HG03565 (cell line): ENCODE data around the gene CTNND2.

Source experiments
- ATAC-seq: cut with Tn5 transposase; IDR thresholded peaks from one replicate; pipeline ENCODE4 v1.9.1; 2021; ENCODE audit warnings: mild to moderate bottlenecking, moderate library complexity; ENCODE audit not compliant: unreplicated experiment

Gene CTNND2

DNA sequence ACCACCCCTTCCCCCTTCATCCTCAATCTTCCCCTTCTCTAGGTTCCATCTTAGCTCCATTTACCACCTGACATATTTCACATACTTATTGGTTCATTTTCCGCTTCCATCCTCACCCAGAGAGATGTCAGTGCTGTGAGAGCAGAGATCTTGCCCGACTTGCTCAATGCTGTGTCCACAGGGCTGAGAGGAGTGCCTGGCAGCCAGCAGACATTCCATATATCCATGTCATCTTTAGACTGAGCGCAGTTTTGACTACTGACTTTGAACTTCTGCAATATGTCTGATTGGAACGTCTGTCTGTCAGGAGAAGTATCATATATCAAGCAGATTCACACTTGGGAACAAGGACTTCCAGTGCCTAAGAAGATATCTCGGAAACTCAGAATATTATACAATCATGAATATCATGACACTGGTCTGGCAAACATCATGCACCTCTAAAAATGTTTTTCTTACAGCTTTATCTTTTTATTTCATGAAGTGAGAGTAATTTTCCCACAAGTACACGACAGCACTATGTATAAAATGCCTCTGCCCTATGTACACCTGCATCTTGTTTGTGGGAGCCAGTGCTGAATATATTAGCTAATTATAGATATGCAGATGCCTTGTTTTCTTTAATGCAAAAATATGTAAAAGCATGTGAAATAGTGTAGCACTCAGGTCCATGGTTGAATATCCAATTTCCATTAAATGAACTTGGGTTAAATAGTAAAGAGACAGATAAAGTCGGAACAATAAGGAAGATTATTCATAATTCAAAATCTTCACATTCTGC, 689.2 kb downstream of the CTNND2 start:
- no peak for ATAC-seq

DNA sequence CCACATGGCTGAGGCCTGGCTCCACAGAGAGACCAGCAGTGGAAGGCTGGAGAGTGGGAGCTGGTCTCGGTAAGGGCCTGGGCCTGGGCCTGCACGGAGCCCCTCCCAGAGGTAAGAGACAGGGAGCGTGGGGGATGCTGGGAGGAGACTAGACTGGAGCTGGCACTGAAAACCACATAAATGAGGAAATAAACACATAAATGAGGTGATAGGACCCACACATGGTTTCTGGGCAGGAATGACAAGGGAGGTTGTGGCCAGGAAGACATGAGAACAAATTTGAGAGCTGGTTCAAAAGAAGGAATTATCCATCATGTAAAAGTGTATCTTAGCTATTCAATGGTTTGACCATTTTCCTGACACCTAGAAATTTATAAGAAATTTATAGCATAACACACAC, 691.5 kb downstream of the CTNND2 start:
- ATAC-seq: no peak

DNA sequence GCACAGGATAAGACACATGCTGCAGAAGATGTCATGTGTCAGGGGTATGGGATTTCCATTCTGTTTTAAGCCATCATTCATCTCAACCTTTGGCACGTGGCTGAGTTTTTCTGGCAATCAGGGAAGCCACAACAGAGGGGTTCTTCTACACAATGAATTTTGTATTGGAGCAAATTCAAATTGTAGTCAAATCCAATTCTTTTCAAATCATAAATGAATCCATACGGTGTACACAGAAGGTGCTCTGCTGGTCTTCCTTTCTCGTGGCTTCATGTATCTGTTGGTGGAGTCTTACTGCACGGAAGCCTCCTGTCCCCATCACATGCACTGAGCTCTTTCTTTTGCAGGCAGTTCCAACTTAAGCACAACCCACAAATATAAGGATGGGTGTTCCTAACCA, 706.5 kb downstream of the CTNND2 start:
- no peak for ATAC-seq

DNA sequence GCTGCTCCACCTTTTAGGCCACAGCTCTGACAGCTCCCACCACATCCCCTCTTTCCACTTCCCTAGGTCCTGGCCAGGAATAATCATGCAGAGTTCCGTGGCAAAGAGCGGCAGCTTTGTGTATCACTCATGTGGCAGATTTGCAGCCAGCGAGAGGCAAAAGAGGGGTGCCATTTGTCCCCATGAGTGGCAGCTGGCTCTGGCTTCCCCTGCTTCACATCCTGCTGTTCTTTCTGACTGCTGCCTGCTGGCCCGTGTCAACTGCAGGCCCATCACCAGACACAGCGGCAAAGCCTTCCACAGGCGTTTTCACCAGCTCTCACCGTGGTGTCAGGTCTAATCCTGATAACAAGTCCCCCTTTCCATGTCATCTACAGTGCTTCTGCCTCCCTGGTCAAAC, 712.6 kb downstream of the CTNND2 start:
- no peak for ATAC-seq

DNA sequence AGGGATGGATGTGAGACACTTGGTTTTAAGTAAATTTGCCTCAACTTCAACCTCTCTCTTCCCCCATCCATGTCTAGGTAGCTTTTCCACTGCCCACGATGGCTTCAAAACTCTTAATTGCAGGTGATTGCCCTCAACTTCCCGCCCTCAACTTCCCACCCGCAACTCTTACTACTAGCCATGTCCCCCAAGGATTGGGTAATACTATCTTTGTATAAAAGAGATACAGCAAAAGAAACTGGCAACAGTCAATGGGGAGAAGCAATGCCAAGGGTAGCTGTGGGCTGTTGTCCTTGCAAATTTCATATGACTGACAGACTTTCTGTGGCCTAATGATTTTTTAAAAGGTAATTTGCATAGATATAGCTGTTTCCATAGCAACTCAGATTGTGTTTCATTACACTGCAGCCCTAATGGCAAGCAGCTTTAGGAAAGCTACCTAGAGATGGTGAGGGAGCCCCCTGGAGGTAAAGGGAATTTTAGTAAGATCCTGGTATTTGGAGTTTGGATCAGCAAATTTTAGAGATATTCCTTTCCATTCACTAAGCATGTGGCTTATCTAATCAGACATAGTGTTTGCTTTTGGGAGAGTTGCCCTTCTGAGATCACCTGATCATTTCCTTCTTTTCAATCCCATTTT, 721.7 kb downstream of the CTNND2 start:
- ATAC-seq: peak; percentile 57

DNA sequence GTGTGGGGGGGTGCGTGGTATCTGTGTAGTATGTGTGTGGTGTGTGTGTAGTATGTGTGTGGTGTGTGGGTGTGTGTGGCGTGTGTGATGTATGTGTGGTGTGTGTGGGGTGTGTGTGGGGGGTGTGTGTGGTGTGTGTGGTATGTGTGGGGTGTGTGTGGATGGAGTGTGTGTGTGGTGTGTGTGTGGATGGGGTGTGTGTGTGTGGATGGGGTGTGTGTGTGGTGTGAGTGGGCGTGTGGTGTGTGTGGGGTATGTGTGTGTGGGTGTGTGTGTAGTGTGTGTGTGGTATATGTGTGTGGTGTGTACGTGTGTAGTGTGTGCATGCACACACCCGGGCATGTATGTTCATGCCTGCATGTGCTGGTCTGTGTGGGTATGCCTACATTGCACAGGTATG, 722.3 kb downstream of the CTNND2 start:
- ATAC-seq: no peak

DNA sequence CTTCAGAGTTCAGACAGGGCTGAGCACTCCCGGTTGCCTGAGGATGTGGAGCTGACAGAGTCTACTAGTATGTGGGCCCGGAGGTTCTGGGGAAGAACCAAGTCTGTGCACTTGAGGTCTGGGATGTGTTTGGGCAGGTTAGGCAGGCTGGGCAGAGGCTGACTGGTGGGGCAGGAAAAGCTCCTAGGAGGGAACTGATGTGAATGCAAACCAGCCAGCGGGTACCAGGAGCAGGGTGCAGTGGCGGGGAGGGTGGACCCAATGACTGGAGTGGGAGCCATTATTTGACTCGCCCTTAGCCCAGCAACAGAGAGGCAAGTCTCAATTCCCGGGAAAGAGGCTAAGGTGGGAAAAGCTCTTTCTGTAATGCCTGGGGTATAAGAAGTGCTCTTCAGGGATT, 723.4 kb downstream of the CTNND2 start:
- no peak for ATAC-seq

DNA sequence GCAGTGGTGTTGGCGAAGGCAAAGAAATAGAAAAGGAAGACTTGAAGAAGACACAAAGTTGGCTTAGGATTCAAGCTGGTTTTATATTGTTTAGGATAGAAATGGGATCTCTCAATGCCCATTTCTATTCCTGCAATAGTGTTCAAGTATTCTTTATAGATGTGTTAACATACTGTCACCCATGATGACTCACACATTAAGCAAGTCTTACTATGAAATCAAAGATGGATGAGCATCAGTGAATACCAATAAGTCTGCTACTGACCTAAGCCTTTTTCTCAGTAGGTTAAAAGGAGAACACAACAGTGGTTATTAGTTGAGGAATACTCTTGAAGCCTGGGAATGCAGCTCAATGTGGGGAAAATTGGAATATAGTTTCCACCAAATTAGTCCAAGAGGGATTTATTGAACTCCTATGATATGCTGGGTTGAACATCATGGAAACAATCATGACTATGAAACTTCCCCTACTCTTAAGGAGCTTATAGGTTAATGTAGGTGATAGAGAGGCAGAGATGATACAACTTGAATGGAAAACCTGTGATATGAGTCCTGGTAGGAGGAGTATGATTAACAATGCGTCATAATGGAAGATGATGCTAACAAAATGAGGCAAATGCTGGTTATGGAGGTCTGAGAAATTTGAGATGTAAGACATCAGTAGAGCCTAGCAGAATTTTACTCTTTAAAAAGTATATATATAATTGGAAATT, 726.1 kb downstream of the CTNND2 start:
- no peak for ATAC-seq

DNA sequence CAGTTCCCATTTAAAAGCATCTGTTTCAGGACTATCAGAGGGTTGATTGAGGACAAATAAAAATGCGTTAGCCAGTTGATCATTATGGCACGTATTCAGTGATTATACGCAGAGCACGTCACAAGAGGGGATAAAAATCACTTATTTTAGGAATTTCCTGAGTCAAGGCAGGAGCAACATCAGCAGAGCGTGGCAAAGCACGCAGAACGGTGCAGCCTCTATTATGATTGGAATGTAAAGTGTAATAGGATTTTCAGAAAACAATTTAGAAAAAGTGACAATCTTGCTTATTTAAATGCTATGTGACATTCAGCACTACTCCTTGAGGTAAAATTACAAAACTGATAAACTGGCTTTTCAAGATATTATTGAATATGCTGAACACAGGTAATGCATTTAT, 729.7 kb downstream of the CTNND2 start:
- ATAC-seq: no peak

DNA sequence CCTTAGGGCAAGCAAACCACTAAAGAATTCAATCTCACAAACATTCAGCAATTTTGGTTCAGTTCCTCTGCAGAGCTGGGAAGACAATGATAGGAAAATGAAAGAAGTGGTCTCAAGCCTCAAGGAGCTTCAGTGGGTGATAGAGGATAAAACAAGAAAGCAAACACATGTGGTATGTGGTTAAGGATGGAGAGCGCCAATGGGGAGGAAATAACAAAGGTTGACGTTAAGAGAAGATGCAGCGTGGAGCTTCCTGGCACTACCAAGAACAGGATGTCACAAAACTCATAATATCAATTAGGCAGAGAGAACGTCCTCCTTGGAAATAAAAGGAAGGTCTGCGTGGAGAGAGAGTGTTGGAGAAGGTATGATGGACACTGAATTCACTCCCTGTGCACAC, 731.8 kb downstream of the CTNND2 start:
- no peak for ATAC-seq

DNA sequence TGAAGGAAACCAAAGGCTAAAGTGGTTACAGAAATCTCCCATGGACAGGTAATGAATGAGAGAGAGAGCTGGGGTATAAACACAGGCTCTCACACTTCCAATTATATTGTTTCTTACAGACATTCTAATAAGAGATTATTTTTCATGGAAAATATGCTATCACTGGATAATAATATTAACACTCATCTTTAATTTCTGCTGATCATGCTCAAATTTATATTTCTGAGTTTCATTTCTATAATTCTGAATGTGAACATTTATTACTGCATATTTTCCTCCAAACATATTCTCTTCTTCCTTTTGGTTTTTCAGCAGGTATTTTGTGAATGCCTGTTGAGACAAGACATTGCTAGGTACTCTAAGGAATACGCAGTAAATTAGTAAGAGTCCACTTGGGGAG, 733.0 kb downstream of the CTNND2 start:
- no peak for ATAC-seq

DNA sequence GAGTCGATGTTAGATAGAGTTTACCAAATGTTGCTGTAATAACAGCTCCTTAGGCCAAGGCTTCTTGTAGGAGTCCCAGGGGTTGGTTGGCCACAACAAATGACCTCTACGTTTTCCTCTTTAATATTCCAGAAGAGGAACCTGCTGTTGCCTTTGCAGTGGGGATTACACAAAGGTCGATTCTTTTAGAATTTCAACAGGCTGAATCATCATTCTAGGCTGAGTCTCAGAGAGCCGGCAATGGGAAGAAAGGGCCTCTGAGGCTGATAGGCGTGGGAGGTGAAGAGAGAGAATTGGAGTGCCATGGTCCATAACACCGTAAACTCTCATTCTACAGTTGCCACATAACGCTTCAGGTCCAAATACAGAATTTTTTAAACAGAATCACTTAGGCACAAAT, 737.3 kb downstream of the CTNND2 start:
- no peak for ATAC-seq

DNA sequence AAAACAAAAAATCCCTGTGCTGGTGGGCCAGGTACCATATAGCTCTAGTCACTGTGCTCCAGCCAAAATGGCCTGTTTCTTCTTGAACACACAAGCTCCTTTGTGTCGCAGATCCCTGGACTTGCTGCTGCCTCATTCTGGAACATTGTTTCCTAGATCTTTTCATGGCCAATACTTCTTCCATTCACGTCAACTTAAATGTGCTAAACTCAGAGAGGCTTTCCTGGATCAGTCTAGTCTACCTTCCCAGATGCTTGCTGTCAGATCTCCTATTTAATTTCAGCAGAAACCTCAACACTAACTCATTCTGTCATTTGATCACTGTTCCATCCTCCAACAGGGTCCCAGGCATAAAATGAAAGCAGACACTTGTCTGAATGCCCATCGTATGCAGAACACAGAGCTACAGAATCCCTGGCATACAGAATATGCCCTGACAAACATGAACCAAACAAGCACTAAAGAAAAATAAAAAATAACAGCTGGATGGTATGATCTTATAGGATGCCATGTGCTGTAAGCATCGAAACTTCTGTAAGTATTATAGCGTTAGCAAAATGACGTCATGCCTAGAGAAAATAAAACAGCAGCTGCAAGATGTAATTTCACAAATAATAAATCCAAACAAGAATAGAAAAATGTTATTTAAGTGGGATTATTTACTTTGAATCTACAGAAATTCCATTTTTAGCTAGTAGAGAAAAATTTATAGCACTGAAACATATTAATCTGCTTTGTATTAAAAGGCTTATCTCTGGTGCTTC, 739.5 kb downstream of the CTNND2 start:
- ATAC-seq: no peak

DNA sequence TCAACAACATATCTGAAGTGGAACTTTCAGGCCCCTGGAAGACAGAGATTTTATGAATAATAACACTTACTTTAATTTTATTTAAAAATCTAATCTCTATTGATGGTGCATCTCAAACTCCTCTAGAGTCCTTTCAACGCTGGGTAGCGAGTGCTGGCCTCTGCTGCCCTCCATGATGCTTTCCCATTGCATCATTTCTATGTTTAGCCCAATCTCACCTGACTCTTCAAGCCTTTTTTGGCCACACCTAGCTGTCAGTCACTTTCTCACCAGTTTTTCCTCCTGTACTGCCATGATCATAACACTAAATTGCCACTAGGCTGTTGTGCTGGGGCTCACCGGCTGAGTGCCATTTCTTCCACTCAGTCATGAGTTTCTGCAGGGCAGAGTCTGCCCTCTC, 747.1 kb downstream of the CTNND2 start:
- ATAC-seq: no peak

DNA sequence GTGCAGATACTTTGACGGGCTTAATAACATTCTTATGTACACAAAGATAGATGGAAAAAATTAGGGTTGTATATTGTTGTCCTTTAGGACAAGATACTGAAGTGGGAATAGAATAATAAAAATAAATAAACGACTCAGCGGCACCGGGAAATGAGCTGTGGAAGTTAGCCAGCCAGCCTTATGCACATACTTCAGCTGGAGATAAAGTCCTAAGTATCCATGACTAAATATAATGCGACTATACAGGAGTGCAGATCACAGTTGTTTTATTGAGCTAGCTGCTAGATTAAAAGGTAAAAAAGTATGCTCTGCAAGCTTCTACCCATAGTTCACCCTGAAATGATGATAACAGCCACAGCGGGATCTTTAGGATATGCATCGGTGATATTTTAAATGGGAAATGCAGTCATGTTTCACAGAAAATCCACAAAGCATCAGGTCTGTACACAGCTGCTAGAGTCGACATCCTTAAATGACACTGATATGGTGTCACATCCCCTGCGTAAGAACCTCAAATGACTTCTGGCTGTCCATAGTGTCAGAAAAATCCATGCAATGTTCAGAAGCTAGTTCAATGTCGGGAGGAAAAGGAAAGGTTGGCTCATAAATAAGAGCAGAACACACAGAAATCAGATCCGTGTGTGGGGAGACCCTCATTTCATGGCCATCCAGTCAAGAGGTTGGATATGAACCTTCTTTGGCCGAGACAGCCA, 750.4 kb downstream of the CTNND2 start:
- no peak for ATAC-seq

DNA sequence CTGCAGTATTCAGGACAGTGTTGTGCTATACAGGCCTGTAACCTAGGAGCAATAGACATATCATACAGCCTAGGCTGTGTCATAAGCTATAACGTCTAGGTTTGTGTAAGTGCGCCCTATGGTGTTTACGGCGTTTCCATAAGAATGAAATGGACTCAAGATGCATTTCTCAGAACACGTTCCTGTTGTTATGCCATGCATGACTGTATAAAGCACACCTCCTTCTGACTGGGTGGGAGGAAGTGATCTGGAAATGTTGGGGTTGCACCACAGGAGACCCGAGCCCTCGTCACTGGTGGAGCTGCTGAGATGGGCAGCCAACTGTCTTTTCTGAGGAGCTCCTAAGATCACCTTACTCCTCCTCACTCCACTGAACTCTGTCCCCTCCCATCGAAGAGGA, 751.9 kb downstream of the CTNND2 start:
- ATAC-seq: no peak

DNA sequence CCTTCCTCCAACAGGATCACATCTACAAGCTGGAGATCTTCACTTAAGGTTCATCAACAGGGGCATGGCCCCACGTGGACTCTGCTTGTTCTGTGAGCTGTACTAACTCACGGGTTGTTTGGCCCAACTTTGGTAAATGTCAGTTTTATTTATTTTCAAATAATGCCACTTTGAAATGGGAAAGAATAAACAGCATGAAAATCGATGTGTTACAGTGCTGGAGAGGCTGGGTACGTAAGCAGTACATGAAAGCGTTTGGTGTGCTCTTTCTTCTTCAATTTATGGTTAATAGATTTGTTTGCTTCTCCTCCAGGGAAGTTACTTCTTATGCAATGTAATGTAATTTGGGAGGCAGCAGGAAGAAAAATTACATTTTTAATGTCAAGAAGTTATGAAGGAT, 753.3 kb downstream of the CTNND2 start:
- ATAC-seq: no peak

DNA sequence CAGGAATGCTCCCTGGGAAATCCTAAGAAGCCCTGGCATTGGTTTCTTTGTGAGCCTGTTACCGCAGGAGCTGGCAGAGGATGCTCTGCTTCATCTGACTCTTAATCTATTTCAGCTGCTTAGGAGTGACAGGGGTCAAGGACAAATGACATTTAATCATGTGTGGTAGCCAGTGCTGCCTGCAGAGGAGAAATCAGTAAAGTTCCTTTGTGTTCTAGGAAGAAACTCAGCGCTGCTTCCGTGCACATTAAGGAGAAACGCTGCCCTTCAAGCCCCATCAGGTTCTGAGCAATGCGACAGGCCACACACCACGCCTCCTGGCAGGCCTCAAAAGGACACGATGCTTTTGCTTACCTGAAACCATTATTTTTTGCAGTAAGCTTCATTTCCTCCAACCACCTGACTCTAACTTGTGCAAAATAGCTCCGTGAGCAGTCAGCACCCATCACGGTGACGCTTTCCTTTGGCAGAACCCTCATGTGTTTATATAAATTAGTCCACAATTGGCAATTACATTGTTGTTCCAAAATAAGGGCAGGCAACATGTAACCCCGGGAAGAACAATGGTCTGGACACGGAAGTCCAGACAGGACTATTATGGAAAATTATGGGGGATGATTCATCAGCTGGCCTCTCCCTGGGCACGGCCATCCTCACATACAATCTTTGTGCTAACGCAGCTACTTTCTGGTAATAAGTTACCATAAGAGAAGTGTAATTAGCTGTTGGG, 755.3 kb downstream of the CTNND2 start:
- no peak for ATAC-seq

DNA sequence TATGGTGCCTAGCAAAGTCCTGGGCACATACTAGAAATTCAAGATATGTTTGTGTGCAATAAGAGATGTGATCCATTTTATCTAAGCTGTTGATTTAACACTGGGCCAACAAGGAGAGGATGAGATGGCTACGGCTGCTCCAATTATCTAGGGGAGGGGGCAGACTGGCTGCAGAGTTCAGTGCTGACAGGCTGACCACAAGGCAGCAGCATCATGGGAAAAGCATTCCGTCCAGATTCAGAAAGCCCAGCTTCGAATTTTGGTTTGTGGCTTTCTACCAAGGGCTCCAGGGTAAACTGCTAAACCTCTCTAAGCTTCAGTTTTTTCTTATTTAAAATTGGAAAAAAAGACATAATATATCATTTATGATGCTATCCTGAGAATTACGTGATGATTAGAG, 758.1 kb downstream of the CTNND2 start:
- no peak for ATAC-seq
